Keratinocyte (primary cell): ENCODE data around the gene ACBD6.

Experiments used
- EZH2 ChIP-seq: IDR thresholded peaks from one replicate; pipeline ENCODE4 v1.6.1; 2012; ENCODE audit warnings: inconsistent platforms, mild to moderate bottlenecking, low read length, moderate library complexity
- TF ChIP-seq, protein P1 (sequence below), 3 experiments: IDR thresholded peaks in 1 of 3; conservative IDR thresholded peaks in 1 of 3; optimal IDR thresholded peaks in 1 of 3; 2 replicates in 2 of 3; 3 replicates in 1 of 3; pipeline versions ENCODE3 to v1.5.1; 2011; ENCODE audit warnings: low read length in 3 of 3, mild to moderate bottlenecking in 3 of 3, moderate library complexity in 2 of 3, control low read depth in 1 of 3, inconsistent platforms in 1 of 3; ENCODE audit not compliant: insufficient read depth in 2 of 3; ENCODE audit errors: extremely low read depth in 1 of 3

DNA sequence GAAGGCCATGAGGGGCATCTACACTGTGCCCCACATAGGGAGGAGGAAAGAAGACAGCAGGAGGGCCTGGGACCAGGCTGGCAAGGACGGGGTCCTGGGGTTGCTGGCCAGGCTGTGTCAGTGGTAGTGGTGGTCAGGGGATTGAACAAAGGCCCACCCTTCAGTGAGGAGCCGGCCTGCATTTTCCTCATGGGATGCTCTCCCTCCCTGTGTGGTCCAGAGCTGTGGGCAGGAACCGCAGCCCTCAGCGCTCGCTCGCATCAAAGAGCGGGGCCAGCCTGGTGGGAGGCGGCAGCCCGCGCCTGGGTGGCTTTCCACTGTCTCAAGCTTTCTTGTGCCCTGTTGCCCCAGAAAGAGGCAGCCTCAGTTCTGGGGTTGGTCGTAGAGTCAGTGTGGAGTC is 247.5 kb downstream of the ACBD6 start:
- TF ChIP-seq EZH2, result no peak
- TF ChIP-seq, protein P1, sequence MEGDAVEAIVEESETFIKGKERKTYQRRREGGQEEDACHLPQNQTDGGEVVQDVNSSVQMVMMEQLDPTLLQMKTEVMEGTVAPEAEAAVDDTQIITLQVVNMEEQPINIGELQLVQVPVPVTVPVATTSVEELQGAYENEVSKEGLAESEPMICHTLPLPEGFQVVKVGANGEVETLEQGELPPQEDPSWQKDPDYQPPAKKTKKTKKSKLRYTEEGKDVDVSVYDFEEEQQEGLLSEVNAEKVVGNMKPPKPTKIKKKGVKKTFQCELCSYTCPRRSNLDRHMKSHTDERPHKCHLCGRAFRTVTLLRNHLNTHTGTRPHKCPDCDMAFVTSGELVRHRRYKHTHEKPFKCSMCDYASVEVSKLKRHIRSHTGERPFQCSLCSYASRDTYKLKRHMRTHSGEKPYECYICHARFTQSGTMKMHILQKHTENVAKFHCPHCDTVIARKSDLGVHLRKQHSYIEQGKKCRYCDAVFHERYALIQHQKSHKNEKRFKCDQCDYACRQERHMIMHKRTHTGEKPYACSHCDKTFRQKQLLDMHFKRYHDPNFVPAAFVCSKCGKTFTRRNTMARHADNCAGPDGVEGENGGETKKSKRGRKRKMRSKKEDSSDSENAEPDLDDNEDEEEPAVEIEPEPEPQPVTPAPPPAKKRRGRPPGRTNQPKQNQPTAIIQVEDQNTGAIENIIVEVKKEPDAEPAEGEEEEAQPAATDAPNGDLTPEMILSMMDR (optimal IDR thresholded peaks at IDR 0.05 in 1 of 3, IDR thresholded peaks at IDR 0.05 in 1 of 3, conservative IDR thresholded peaks at IDR 0.05 in 1 of 3; ENCODE audit: extremely low read depth in 1 of 3, insufficient read depth in 2 of 3, low read length in 3 of 3), result no peak
